Ovary (tissue), 9 donors: ENCODE results near the gene NXNL2. TPM values are rescaled to one million over a fixed set of nuclear protein-coding genes. Genes with fewer than 3 reads are reported as not detected.

ENCODE experiments used
- DNase-seq, 5 donors: peaks; one replicate each; pipeline ENCODE4 v3.0.0-alpha.2; 2019 to 2020
- H3K27ac ChIP-seq, 2 donors: fragments of 200-600 bp; one replicate each; pipeline versions ENCODE4 v1.5.1 to v1.8.0; 2019 to 2022
- H3K27me3 ChIP-seq: fragments of 200-600 bp; one replicate; pipeline ENCODE4 v1.8.0; 2022
- H3K36me3 ChIP-seq: fragments of 200-600 bp; sonication (generic); one replicate; pipeline ENCODE4 v1.5.1; 2019
- H3K4me1 ChIP-seq: one replicate; pipeline ENCODE4 v1.8.1; 2013; ENCODE audit warnings: mild to moderate bottlenecking, moderate library complexity; ENCODE audit not compliant: insufficient read depth
- H3K4me3 ChIP-seq: fragments of 200-600 bp; sonication (generic); one replicate; pipeline ENCODE4 v1.5.1; 2017
- H3K9me3 ChIP-seq, 2 donors: fragments of 200-600 bp in 1 of 2; sonication (generic) in 1 of 2; one replicate each; pipeline versions ENCODE4 v1.5.1 to v1.8.1; 2013 to 2019; ENCODE audit warnings: mild to moderate bottlenecking in 1 of 2, moderate library complexity in 1 of 2
- CTCF ChIP-seq, 3 donors: fragments of 450-650 bp in 2 of 3; fragments of 200-600 bp in 1 of 3; IDR thresholded peaks; one replicate each; pipeline versions ENCODE4 v1.5.1 to v1.8.0; 2016 to 2022; ENCODE audit warnings: antibody characterized with exemption in 3 of 3, mild to moderate bottlenecking in 1 of 3
- EP300 ChIP-seq: sonication (generic); formaldehyde crosslinking; IDR thresholded peaks from one replicate; pipeline ENCODE4 v1.6.1; 2017; ENCODE audit warnings: antibody characterized with exemption
- POLR2A ChIP-seq: fragments of 450-650 bp; IDR thresholded peaks from one replicate; pipeline ENCODE4 v1.6.1; 2017; ENCODE audit warnings: antibody characterized with exemption, mild to moderate bottlenecking, moderate library complexity
- WGBS, 3 donors: extraction: QIAGEN DNeasy Blood & Tissue Kit in 1 of 3; methylation state at CpG; one replicate each; pipeline versions ENCODE4 v1.1.5 to v1.1.7; 2013 to 2017; 5-methylcytosine and 5-hydroxymethylcytosine counted together
- intact Hi-C, 4 donors: fragments of 100-400 bp; cut with DNase I; formaldehyde crosslinking; loops; one replicate each; pipeline versions ENCODE4 v1.11.0 to v1.15.1; 2022 to 2023
- polyA plus RNA-seq, 2 donors: library from polyadenylated mRNA; stranded (reverse); fragments of 200-250 nt in 1 of 2; fragments of 350-450 nt in 1 of 2; fragmentation: Illumina TruSeq in 1 of 2; extraction: RNeasy Lipid Tissue Mini Kit (QIAGEN cat#74804) in 1 of 2; gene quantifications; one replicate each; pipeline ENCODE4 v1.2.3, GENCODE V29; 2013 to 2014
- total RNA-seq, 7 donors: library from RNA; depleted of rRNA in 2 of 7; stranded (reverse); fragments of >200 nt in 2 of 7; fragmentation: NEBNext Ultra II Directional in 3 of 7; extraction: Animal tissue kit (Norgen Biotek cat#: 25700) in 3 of 7; gene quantifications; one replicate each; pipeline versions ENCODE4 v1.1.0 to v1.2.4, GENCODE V29; 2016 to 2023
- donor health status: DM: no; HTN: no; CAD: no; lungs with moderate emphysema.
- donor health status: DM: no; HTN: no; CAD: no.
- donor health status: Bipolar disorder and iron deficiency.
- donor health status: DM: yes; HTN: yes; CAD: no.
- donor health status: DM: no; HTN: no; CAD: no.
- donor health status: DM: yes; HTN: yes; CAD: no.

The NXNL2 gene
- total and polyA plus RNA-seq, 9 donors: 1.9 to 52.4 (median 4.3) TPM

DNA sequence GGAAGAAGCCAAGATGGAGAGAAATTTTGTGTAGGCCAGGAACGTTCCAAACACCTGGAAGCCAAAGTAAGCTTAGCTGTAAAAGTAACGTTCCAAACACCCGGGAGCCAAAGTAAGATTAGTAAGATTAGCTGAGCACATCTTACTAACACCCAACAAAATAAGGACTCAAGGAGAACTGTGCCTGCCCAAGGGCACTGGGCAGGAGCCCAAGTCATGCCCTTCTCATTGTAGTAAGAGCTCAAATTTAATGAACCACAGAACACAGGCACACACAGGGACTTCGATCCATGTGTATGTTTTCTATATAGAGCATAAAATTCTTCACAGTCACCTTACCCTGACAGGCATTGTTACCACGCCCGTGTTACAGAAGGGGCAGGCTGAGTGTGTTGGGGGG lies 36.1 kb upstream of the NXNL2 start:
- WGBS, 3 donors: 79 to 91% (median 85%) methylated on average over 6 of the region's 6 CpGs
- no peak for TF ChIP-seq POLR2A
- TF ChIP-seq CTCF (IDR thresholded peaks at IDR 0.05): no peak
- TF ChIP-seq EP300: no peak
- intact Hi-C loops: no loop called here
- Histone ChIP-seq H3K9me3 (no peaks in the 10 kb centered on the region), H3K27me3 (no peaks in the 10 kb centered on the region), H3K27ac (no peak overlapping the region), H3K4me1 (no peaks in the 10 kb centered on the region), H3K4me3 (no peak overlapping the region), H3K36me3 (no peaks in the 10 kb centered on the region)
- DNase-seq: no peak

GRCh38 chr9:88501086-88501485 lies 33.9 kb upstream of the NXNL2 start:
- WGBS, 3 donors: 84 to 89% (median 85%) methylated on average over 5 of the region's 5 CpGs

GRCh38 chr9:88502552-88503034 lies 32.4 kb upstream of the NXNL2 start:
- intact Hi-C loops: no loop called here
- TF ChIP-seq POLR2A (no peak), EP300 (no peak), CTCF (IDR thresholded peaks at IDR 0.05) (no peak)
- WGBS, 3 donors: 66 to 71% (median 67%) methylated on average over 12 of the region's 12 CpGs
- H3K9me3 ChIP-seq: no peaks in the 10 kb centered on the region
- no peaks in the 10 kb centered on the region for H3K36me3 ChIP-seq
- no peak overlapping the region for H3K27ac ChIP-seq
- no peak for DNase-seq
- no peak overlapping the region for H3K4me3 ChIP-seq
- no peaks in the 10 kb centered on the region for H3K27me3 ChIP-seq
- H3K4me1 ChIP-seq: no peaks in the 10 kb centered on the region

More at GRCh38 chr9:88501086-88501485, 33.9 kb upstream of the NXNL2 start:
- DNase-seq: no peak
- Histone ChIP-seq H3K27ac (no peak overlapping the region), H3K4me1 (no peaks in the 10 kb centered on the region), H3K4me3 (no peak overlapping the region), H3K36me3 (no peaks in the 10 kb centered on the region), H3K9me3 (no peaks in the 10 kb centered on the region), H3K27me3 (no peaks in the 10 kb centered on the region)
- intact Hi-C loops: no loop called here
- TF ChIP-seq CTCF (IDR thresholded peaks at IDR 0.05) (no peak), POLR2A (no peak), EP300 (no peak)

- WGBS, 3 donors: 85 to 89% (median 89%) methylated on average over 17 to 18 of the region's 18 CpGs
- intact Hi-C loops: no loop called here
- DNase-seq: no peak
Observed at GRCh38 chr9:88503081-88503844, 31.7 kb upstream of the NXNL2 start.

More at GRCh38 chr9:88503081-88503844, 31.7 kb upstream of the NXNL2 start:
- no peak overlapping the region for H3K27ac ChIP-seq
- H3K27me3 ChIP-seq: no peaks in the 10 kb centered on the region
- H3K4me3 ChIP-seq: no peak overlapping the region
- no peaks in the 10 kb centered on the region for H3K4me1 ChIP-seq
- H3K9me3 ChIP-seq: no peaks in the 10 kb centered on the region
- TF ChIP-seq POLR2A (no peak), CTCF (IDR thresholded peaks at IDR 0.05) (no peak), EP300 (no peak)
- H3K36me3 ChIP-seq: no peaks in the 10 kb centered on the region
